ENCODE measurements around the gene TAOK2. TPM values are rescaled to one million over a fixed set of nuclear protein-coding genes. Genes with fewer than 3 reads are reported as not detected.
"Not testable (repeated sequence)": the region's sequence is repeated elsewhere in the genome, so short reads cannot be mapped to it uniquely, and the experiment has no call there.

The TAOK2 gene
- 38.5 and 39.7 TPM in 2 replicates for total RNA-seq

DNA sequence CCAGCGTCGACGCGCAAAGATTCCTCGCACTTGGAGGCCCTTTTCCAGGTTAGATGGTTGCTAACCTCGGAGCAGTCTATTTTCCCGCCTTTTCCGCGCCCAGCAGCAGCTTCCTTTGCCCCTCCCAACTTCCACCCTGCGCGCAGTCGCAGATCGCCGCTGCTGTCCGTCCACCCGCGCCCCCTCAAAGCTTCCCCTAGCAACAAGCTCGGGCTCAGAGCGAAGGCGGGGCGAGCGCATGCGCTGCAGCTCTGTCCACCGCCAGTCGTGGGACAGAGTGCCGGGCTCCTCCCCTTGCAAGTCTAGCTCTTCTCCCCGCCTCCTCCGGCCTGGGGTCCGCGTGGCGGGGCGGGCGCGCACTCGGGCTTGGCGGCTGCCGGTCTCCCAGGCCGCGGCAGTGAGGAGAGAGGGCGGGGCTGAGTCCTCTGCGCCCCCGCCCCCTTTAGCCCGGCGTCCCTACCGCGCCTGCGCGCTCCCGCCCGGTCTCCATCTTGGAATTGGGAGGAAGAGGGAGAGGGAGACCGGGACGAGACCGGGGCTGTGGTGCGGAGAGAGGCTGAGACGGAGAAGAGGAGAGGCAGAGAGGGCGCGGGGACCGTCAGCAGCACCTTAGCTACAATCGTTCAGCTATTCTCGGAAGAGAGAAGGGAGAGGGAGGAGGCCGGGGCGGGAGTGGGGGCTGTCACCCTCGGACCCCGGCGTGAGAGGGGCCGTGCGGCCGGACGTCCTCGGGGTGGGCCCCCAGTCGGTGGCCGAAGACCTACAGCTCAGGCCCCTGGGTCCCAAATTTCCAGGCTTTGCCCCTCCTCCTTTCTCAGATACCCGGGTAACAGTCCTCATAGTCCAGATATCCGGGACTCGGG lies at the start of gene TAOK2:
Gene TAOK2, plus strand, starts transcription at position 485 of the 863 bp plus-strand sequence. CDS start 3,905 bp downstream, outside the sequence.
- Mint-ChIP-seq H3K4me1 (ENCODE audit: low read depth) (peaks cover 36% of the 10 kb centered on the region), H3K27ac (peak within 1 kb of the TSS; percentile 91), H3K4me3 (peak within 1 kb of the TSS; percentile 92), H3K36me3 (ENCODE audit: low read depth) (peaks cover 22% of the 10 kb centered on the region), H3K9me3 (peaks cover 6% of the 10 kb centered on the region), H3K27me3 (ENCODE audit: insufficient read depth) (no peaks in the 10 kb centered on the region)
- intact Hi-C loops (cut with micrococcal nuclease), result loop anchor here (1.0 to 10.0 kb wide), 8 partner anchors 11 to 681 kb away; partner anchors contain the start of genes ALDOA, ASPHD1, CDIPT and FBRS
- peak; percentile 97 for DNase-seq (ENCODE audit: low spot score)

DNA sequence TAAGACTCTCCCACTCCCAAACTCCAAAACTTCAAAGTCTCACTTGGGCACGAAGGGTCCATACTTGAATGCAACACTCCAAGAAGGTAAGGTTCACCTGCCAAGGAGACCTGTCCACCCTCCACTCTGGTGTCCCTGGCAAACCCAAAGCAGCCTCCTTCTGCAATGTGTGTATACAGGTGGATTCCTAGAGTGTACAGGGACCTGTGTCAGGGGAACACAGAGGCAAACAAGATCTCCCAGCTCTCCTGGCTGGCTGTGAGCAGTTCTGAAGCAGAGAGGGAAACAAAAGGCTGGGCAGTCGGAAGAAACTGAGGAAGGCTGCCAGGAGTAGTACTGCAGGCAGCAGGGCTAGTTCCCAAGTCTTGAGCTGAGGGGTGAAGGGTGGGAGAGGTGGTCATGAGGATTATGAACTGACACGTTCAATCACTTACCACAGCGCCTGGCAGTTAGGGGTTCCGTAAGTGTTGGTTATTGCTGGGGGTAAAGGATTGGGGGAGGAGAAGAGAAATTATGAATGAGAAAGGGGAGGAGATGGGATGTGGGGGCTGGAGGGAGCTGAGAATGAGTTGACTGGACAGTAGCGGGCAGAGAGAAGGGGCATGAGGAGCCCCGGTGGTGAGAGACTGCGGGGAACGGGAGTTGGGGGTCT lies 48.4 kb upstream of the TAOK2 start:
- intact Hi-C loops (cut with micrococcal nuclease), result no loop called here
- no peaks in the 10 kb centered on the region for H3K9me3 Mint-ChIP-seq
- peak overlapping the region; percentile 90 for H3K27ac Mint-ChIP-seq
- H3K36me3 Mint-ChIP-seq (ENCODE audit: low read depth), result peaks cover 22% of the 10 kb centered on the region
- peak overlapping the region; percentile 94 for H3K4me3 Mint-ChIP-seq
- DNase-seq (ENCODE audit: low spot score), result no peak
- peaks cover 31% of the 10 kb centered on the region for H3K4me1 Mint-ChIP-seq (ENCODE audit: low read depth)
- H3K27me3 Mint-ChIP-seq (ENCODE audit: insufficient read depth), result no peaks in the 10 kb centered on the region

DNA sequence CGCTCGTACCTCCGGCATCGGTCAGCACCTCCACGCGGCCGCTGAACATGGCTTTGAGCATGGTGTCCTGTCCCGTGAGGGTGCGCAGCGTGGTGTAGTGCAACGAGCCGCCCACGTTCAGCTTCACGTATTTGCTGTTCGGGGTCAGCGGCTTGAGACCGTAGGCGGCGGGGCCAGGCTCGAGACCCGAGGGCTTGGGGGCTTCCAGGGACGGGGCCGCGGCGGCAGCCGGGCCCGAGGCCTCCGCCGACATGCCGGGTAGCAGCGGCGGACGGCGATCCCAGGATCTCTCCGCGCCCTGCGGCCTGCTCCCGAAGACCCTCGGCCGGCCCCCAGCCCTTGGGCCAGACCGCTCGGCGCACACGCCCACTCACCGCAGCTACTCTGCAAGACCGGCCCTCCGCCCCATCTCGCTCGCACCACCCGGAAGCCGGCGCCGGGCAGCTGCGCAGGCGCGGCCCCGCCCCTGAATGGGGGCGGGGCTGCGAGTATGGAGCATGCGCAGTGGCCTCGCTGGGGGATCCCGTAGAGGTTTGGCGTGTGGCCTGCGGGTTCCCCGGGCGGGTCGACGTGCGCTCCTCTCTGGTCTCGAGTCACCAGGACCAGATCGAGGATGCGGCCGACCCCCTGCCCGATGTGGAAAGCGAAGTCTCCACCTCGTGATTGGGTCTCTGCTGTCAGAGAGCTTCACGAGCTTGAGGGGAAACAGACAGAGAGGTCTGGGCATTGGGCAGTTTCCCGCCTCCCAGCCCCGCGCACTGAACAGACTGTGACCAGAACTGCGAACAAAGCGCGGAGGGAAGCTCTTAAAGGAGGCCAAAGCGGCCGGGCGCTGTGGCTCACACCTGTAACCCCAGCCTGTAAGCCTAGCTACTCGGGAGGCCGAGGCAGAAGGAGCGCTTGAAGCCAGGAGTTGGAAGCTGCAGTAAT lies 47.6 kb upstream of the TAOK2 start, which contains the start of gene KCTD13:
Gene KCTD13, minus strand, starts transcription at position 446 of the 930 bp plus-strand sequence. Its CDS starts 193 bp downstream, at position 253.
- intact Hi-C loops (cut with micrococcal nuclease), result loop anchor here (1.0 to 2.0 kb wide), 9 partner anchors 26 to 136 kb away; partner anchors contain the start of genes ASPHD1, CDIPT, INO80E and KIF22
- peaks cover 31% of the 10 kb centered on the region for H3K4me1 Mint-ChIP-seq (ENCODE audit: low read depth)
- H3K4me3 Mint-ChIP-seq, result peak within 1 kb of the TSS; percentile 94

DNA sequence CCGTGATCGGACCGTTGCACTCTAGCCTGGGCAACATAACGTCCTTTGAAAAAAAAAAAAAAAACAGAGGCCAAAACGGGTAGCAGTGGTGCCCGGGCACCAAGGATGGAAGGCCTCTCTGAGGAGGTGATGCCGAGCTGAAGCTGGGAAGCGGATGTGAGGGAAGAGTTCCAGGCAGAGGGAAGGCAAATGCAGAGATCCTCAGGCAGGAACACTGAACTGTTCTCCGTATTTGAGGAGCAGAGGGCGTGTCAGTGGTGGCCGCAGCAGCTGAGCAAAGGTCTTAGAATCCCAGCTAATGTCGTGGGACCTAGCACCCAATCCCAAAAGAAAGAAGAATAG lies 47.0 kb upstream of the TAOK2 start:
- no peak for DNase-seq (ENCODE audit: low spot score)
- Mint-ChIP-seq H3K27me3 (ENCODE audit: insufficient read depth) (no peaks in the 10 kb centered on the region), H3K9me3 (no peaks in the 10 kb centered on the region), H3K36me3 (ENCODE audit: low read depth) (peaks cover 13% of the 10 kb centered on the region), H3K4me1 (ENCODE audit: low read depth) (peaks cover 31% of the 10 kb centered on the region), H3K27ac (peak overlapping the region; percentile 95), H3K4me3 (peak overlapping the region; percentile 94)
- intact Hi-C loops (cut with micrococcal nuclease), result loop anchor here (1.0 to 2.0 kb wide), 9 partner anchors 26 to 136 kb away; partner anchors contain the start of genes ASPHD1, CDIPT, INO80E and KIF22

More for the DNA sequence above, 47.6 kb upstream of the TAOK2 start, which contains the start of gene KCTD13:
- no peaks in the 10 kb centered on the region for H3K27me3 Mint-ChIP-seq (ENCODE audit: insufficient read depth)
- peak; percentile 93 for DNase-seq (ENCODE audit: low spot score)
- no peaks in the 10 kb centered on the region for H3K9me3 Mint-ChIP-seq
- peak within 1 kb of the TSS; percentile 95 for H3K27ac Mint-ChIP-seq
- H3K36me3 Mint-ChIP-seq (ENCODE audit: low read depth), result peaks cover 14% of the 10 kb centered on the region

DNA sequence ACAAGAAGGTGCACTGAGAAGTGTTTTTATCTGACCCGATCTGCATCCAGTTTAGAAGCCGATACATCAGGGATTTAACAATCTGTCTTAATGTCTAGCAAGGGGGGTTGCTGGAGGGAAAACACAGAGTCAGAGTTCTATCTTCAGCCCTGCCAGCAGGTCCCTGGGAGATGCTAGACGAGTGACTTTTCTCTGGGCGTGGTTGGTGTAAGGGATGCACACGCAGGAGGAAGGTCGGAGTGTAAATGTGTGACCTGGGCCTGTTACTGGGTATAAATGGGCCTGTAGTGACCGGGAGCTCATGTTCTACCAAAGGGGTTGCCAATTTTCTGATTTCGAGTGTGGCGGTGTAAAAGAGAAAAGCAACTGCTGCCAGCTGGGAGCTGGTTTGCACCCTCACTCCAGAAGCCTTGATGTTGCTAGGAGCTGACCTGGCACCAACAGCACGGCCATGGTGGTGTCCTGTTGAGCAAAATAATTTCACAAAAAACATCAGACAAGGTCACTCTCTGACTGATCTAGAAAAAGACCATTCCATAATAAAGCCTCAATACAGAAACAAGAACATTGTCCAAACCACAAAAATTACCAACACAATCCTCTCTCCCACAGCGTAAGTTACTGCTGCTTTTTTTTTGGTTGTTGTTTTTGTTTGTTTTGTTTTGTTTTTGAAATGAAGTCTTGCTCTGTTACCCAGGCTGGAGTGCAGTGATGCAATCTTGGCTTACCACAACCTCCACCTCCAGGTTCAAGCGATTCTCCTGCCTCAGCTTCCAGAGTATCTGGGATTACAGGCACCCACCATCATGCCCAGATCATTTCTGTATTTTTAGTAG lies 46.4 kb upstream of the TAOK2 start:
- Mint-ChIP-seq H3K27ac (peak overlapping the region; percentile 95), H3K36me3 (ENCODE audit: low read depth) (peaks cover 13% of the 10 kb centered on the region), H3K4me1 (ENCODE audit: low read depth) (peaks cover 31% of the 10 kb centered on the region), H3K9me3 (no peaks in the 10 kb centered on the region), H3K27me3 (ENCODE audit: insufficient read depth) (no peaks in the 10 kb centered on the region), H3K4me3 (peak overlapping the region; percentile 94)
- no peak for DNase-seq (ENCODE audit: low spot score)
- intact Hi-C loops (cut with micrococcal nuclease), result loop anchor here (2.0 kb wide), 1 partner anchor 102 kb away; no protein-coding TSS in a partner anchor

DNA sequence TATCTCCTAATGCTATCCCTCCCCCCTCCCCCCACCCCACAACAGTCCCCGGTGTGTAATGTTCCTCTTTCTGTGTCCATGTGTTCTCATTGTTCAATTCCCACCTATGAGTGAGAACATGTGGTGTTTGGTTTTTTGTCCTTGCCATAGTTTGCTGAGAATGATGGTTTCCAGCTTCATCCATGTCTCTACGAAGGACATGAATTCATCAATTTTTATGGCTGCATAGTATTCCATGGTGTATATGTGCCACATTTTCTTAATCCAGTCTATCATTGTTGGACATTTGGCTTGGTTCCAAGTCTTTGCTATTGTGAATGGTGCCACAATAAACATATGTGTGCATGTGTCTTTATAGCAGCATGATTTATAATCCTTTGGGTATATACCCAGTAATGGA lies 41.9 kb upstream of the TAOK2 start:
- DNase-seq (ENCODE audit: low spot score); H3K9me3 Mint-ChIP-seq; H3K27ac Mint-ChIP-seq; H3K4me3 Mint-ChIP-seq; H3K36me3 Mint-ChIP-seq (ENCODE audit: low read depth); intact Hi-C loops (cut with micrococcal nuclease): not testable (repeated sequence)
- peaks cover 10% of the 10 kb centered on the region for H3K4me1 Mint-ChIP-seq (ENCODE audit: low read depth)
- H3K27me3 Mint-ChIP-seq (ENCODE audit: insufficient read depth), result peaks cover 22% of the 10 kb centered on the region

DNA sequence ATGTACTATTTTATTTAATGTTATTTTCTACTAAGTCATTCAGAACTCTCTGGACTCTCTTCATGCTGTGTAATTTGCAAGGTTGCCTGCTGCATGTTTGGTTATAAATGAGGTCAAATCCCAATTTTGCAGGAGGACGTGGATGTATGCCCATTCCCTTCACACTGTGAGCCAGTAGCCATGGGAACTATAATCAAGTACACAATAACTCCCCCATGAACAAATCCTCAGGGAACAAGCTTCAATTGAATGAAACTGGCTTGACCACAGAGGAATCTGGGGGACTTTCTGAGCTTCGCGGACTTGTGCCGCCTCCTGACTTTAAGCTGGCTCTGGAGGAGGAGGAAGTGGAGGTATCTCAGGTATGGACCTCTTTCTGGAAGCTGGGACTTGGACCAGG lies 33.0 kb upstream of the TAOK2 start:
- Mint-ChIP-seq H3K36me3 (ENCODE audit: low read depth) (no peaks in the 10 kb centered on the region), H3K4me1 (ENCODE audit: low read depth) (no peaks in the 10 kb centered on the region), H3K27ac (no peak overlapping the region), H3K4me3 (no peak overlapping the region), H3K9me3 (no peaks in the 10 kb centered on the region), H3K27me3 (ENCODE audit: insufficient read depth) (peaks cover 28% of the 10 kb centered on the region)
- DNase-seq (ENCODE audit: low spot score), result no peak
- intact Hi-C loops (cut with micrococcal nuclease), result loop anchor here (5.0 kb wide), 1 partner anchor 97 kb away; no protein-coding TSS in a partner anchor

DNA sequence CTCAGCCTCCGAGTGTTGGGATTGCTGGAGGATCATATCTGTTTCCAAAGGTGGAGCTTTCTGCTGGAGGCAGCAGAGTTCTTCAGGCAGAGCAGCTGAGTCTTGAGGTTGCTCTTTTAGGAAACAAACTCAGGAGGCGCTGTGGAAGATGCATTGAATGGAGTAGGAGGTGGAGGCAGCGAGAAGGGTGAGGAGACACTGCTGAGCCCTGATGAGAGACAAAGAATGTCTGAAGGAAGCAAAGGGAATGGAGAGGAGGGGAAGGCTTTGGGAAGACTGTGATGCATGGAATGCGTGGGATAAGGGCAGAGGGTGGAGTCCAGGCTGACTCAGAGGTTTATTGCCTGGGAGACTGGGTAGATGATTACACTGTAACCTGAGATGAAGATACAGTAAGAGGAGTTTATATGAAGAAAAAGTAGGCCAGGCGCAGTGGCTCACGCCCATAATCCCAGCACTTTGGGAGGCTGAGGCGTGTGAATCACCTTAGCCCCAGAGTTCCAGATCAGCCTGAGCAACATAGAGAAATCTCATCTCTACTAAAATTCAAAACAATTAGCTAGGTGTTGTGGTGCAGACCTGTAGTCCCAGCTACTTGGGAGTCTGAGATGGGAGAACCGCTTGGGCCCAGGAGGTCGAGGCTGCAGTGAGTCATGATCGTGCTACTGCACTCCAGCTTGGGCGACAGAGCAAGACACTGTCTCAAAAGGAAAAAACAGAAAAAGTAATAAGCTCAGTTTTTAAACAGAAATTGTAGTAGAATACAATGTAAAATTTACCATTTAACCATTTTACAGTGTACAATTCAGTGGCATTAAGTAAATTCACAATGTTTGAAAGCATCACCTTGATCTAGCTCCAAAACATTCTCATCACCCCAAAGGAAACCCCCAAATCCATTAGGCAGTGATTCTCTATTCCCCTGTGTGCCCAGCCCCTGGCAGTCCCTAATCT lies 29.5 kb upstream of the TAOK2 start:
- Mint-ChIP-seq H3K27me3 (ENCODE audit: insufficient read depth) (peaks cover 28% of the 10 kb centered on the region), H3K27ac (no peak overlapping the region), H3K4me3 (no peak overlapping the region), H3K9me3 (no peaks in the 10 kb centered on the region), H3K4me1 (ENCODE audit: low read depth) (no peaks in the 10 kb centered on the region), H3K36me3 (ENCODE audit: low read depth) (no peaks in the 10 kb centered on the region)
- no peak for DNase-seq (ENCODE audit: low spot score)
- intact Hi-C loops (cut with micrococcal nuclease), result loop anchor here (5.0 kb wide), 1 partner anchor 93 kb away; no protein-coding TSS in a partner anchor

DNA sequence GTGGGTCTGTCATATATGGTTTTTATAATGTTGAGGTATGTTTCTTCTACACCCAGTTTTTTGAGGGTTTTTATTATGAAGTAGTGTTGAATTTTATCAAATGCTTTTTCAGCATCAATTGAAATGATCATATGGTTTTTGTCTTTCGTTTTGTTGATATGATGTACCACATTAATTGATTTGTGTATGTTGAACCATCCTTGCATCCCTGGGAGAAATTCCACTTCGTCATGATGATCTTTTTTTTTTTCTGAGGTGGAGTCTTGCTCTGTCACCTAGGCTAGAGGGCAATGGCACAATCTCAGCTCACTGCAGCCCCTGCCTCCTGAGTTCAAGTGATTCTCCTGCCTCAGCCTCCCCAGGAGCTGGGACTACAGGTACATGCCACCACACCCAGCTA lies 25.8 kb upstream of the TAOK2 start:
- no peak overlapping the region for H3K27ac Mint-ChIP-seq
- no peaks in the 10 kb centered on the region for H3K36me3 Mint-ChIP-seq (ENCODE audit: low read depth)
- no peak for DNase-seq (ENCODE audit: low spot score)
- H3K27me3 Mint-ChIP-seq (ENCODE audit: insufficient read depth), result peaks cover 16% of the 10 kb centered on the region
- intact Hi-C loops (cut with micrococcal nuclease), result no loop called here
- peaks cover 3% of the 10 kb centered on the region for H3K9me3 Mint-ChIP-seq
- no peaks in the 10 kb centered on the region for H3K4me1 Mint-ChIP-seq (ENCODE audit: low read depth)
- H3K4me3 Mint-ChIP-seq, result no peak overlapping the region

DNA sequence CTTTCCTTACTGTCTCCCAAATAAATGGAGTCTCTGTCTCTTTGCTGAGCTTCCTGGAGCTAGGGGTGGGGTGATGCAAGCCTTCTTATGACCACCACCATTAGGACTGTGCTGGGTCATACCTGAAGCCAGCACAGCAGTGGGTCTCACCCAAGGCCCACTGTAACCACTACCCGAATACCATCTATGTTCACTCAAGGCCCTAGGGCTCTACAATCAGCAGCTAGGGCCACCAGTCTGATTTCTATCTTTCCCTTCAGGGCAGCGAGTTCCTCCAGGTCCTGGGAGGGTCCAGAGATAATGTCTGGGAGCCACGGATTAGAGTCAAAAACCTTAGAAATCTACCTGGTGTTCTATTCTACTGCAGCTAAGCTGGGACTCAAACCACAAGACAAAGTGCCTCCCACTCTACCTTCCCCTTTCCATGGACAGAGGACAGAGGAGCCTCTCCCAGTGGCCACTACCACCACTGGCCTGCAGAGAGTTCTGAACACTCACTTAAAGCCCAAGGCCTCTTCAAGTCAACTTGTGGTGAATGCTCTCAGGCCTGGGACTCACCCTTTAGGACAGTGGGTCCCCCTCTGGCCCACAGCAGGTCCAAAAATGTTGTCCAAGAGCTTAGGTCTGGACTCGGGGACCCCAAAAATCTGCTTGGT lies 22.7 kb upstream of the TAOK2 start:
- H3K27ac Mint-ChIP-seq, result no peak overlapping the region
- no peak for DNase-seq (ENCODE audit: low spot score)
- H3K27me3 Mint-ChIP-seq (ENCODE audit: insufficient read depth), result peaks cover 12% of the 10 kb centered on the region
- peaks cover 3% of the 10 kb centered on the region for H3K9me3 Mint-ChIP-seq
- H3K36me3 Mint-ChIP-seq (ENCODE audit: low read depth), result no peaks in the 10 kb centered on the region
- intact Hi-C loops (cut with micrococcal nuclease), result no loop called here
- H3K4me1 Mint-ChIP-seq (ENCODE audit: low read depth), result no peaks in the 10 kb centered on the region
- no peak overlapping the region for H3K4me3 Mint-ChIP-seq
